GM12873 (cell line): ENCODE measurements around the gene SP6.

Source experiments
- TF ChIP-seq, protein P1 (sequence below): IDR thresholded peaks from 2 replicates; pipeline ENCODE4 v1.5.1; 2012; ENCODE audit warnings: low read depth, mild to moderate bottlenecking, moderate library complexity, low read length, control low read depth; ENCODE audit not compliant: insufficient read depth; ENCODE audit errors: missing control alignments

The SP6 gene

DNA sequence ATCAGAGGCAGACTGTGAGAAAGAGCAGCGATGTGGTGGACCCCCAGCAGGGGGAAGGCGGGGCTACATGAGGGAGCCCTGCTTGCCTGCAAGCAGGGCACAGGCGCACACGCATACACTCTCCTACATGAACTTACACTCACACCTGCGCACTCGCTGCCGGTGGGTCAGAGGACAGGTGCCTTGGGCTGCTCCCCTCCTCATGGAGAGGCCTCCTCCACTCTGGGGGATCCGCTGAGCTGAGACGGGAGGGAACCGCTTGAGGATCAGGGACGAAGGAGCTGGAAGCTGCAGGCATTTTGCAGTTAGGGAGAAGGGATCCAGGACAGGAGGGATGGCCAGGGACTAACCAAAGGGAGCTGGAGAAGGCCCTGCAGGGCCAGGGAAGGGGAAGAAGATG lies 43.5 kb downstream of the SP6 start:
- TF ChIP-seq, protein P1, sequence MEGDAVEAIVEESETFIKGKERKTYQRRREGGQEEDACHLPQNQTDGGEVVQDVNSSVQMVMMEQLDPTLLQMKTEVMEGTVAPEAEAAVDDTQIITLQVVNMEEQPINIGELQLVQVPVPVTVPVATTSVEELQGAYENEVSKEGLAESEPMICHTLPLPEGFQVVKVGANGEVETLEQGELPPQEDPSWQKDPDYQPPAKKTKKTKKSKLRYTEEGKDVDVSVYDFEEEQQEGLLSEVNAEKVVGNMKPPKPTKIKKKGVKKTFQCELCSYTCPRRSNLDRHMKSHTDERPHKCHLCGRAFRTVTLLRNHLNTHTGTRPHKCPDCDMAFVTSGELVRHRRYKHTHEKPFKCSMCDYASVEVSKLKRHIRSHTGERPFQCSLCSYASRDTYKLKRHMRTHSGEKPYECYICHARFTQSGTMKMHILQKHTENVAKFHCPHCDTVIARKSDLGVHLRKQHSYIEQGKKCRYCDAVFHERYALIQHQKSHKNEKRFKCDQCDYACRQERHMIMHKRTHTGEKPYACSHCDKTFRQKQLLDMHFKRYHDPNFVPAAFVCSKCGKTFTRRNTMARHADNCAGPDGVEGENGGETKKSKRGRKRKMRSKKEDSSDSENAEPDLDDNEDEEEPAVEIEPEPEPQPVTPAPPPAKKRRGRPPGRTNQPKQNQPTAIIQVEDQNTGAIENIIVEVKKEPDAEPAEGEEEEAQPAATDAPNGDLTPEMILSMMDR: no peak

DNA sequence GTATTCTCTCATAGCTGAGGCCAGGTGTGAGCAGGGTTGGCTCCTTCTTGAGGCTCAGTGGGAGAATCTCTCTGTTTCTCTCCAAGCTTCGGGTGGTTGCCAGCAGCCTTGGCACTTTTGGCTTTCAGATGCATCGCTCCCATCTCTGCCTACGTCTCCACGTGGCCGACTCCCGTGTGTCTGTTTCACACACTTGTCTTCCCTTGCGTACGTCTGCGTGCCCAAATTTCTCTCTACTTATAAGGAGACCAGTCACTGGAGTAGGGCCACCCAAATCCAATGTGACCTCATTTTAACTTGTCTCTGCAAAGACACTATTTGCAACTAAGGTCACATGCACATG lies 44.1 kb downstream of the SP6 start:
- TF ChIP-seq, protein P1: no peak

- TF ChIP-seq, protein P1: no peak
These were observed 44.7 kb downstream of the SP6 start for GRCh38 chr17:47806026-47806912.

DNA sequence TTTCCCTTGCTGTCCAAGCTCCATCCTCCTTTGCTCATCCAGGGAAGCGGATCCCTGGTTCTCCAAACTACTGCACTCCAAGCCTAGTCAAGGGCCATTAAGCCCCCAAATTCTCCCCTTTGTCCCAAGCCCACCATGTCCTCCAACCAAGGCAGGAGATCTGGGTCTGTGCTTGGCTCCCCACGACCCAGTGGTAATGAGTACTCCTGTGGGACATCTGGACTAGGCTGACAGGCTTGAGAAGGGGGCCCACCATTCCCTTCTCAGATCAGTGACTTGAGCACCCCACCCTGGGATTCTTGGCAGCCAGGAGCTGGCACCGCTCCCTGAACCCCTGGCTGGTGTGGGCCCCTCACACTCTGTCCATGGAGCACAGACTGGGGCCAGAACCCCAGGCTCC lies 46.5 kb downstream of the SP6 start:
- TF ChIP-seq, protein P1: no peak

- TF ChIP-seq, protein P1: no peak
These were observed 47.2 kb downstream of the SP6 start for GRCh38 chr17:47803751-47804150.

- TF ChIP-seq, protein P1: no peak
These were observed 47.8 kb downstream of the SP6 start for GRCh38 chr17:47803201-47803600.

- TF ChIP-seq, protein P1: peak; percentile 85
These were observed 48.5 kb downstream of the SP6 start for GRCh38 chr17:47802341-47803022.
